CD4-positive, alpha-beta T cell treated with Interleukin-15 for 4 hours (primary cell): ENCODE results near the gene TEX12.
"Not testable (repeated sequence)": the region's sequence is repeated elsewhere in the genome, so short reads cannot be mapped to it uniquely, and the experiment has no call there.

Experiments used
- DNase-seq: peaks from one replicate; pipeline ENCODE4 v3.0.0-alpha.2; 2020; ENCODE audit warnings: low spot score

The TEX12 gene, protein sequence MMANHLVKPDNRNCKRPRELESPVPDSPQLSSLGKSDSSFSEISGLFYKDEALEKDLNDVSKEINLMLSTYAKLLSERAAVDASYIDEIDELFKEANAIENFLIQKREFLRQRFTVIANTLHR

DNA sequence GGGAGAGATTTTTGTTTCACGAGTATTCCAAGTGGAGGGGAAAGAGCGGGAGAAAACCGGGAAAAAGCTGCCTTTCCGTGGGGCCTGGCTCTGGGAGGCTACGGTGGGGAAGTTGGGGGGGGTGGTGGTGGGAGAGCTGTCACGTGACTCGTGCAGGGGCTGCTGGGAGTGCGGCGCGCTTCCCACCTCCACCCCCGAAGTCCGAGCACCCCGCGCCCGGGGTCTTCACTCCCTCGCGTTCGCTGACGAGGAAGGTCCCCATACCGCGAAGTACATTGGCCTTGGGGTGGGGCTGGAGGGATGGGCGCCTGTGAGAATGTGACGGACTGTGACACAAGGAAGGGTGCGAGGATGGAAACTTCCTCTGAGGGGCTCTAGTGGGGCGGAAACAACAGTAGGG lies at the start of gene TEX12:
TSS of gene TEX12 (plus strand) at position 228 of the 400 bp plus-strand sequence. CDS start 1,897 bp downstream, outside the sequence.
- DNase-seq = no peak

DNA sequence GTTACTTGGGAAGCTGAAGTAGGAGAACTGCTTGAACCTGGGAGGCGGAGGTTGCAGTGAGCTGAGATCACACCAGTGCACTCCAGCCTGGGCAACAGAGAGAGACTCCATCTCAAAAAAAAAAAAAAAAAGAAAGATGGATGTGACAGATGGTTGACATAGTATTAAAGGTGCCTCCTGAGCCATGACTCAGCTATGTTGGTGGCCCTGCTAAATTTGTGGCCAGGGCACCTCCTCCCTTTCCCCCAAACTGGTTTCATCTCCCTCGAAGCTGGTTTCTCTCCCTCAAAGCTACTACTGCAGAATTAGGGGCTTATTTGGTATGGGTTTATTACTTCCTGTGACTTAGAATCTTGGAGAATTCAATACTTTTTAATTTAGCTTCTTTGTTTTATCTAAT lies 49.0 kb upstream of the TEX12 start:
- DNase-seq = no peak

DNA sequence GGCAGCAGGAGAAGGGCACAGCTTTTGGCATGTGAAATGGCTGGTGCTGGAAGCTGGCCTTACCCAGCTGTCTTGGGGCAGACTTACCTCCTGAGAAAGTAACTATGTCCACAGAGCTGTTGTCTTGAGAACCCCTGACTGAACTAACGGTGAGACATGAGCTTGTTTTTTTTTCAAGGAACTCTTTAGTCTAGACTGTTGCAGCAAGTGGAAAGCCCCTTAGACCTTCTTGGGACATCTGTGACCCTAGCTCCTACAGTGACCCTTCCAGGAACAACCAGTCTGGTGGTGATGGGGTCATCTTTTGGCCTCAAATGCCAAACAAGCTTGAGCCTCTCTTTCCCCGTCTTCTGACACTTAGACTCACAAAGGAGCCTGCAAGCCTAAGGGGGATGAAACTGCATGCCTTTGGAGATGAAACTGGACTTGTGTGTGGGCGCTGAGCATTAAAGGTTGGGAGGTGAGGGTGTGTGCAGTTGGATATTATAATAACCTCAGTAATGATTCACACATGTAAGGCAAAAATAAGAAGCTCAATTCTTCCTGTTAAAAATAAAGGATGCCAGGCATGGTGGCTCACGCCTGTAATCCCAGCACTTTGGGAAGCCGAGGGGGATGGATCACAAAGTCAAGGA lies 45.1 kb upstream of the TEX12 start:
- no peak for DNase-seq

DNA sequence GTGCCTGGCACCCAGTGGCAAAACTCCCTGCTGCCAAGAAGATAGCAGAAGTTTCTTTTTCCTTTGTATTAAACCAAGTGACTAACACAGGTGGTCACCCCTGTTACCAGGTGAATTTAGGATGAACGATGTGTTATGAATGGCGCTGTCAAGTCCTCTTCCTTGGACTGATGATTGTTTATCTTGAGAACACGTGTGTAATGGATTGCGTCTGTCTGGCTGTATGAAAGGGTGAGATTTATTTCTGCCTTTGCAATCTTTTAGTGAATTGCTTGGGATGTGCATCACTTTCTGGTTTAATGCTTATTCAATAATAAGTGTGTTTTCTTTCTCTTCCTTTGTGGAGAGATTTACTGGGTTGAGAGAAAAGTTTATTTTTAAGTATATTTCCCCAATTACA lies 44.0 kb upstream of the TEX12 start:
- DNase-seq = no peak

DNA sequence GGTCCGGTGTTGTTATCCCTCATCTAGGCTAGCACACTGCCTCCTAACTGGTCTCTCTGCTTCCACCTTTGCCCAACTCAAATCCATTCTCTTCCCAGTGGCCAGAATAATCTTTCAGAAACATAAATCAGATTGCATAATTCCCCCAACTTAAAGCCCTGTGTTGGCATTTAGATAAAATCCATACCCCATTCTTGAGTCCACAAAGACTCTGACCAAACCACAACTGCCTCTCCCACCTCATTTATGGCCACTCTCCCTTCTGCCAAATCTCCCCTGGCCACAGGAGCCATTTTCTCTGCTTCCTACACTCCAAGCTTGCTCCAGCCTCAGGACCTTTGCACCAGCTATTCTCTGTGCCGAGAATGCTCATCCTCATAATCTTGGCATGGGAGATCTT lies 40.1 kb upstream of the TEX12 start:
- DNase-seq = no peak

DNA sequence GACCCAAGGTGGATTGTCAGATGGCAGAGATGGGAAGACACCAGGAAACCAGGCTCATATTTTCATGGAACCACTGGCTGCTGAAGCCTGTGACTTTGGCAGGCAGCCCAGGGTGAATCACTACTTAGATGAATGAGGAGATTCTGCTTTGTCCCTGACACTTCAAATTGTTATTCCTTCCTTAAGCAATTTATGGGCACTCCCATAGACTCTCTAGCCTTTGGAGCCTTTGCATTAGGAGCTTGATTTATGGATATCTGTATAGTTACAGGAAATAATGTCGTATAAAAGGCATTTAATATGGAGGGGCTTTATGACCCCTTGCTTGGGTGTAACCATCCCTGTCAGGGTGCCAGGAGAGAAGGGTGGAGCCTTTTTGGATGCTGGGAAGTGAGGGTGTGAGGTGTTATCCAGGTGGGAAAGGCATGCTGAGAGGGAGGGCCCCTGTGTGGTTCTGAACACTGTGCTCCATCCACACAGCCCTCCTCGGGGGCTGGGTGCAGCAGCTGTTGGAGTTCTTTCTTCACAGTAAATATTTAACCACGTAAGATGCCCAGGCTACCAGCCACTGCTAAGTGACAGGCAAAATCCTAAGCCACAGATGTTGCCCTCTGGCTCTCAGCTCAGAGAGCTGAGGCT lies 38.6 kb upstream of the TEX12 start:
- no peak for DNase-seq

DNA sequence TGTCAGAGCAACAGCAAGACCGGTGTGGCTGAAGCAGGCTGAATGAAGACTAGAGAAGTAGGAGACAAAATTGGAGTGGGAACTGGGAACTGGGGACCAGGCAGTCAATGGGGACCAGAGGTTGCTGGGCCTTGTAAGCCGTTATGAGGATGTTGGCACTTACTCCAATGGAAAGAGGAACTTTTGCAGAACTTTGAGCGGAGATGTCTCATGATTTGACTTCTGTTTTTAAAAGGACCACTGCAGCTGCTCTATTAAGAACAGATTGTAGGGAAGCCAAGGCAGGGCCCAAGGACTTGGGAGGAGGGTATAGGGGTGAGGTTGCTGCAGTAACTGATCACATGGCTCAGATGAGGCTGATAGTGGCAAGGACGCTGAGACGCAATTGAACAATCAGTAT lies 37.5 kb upstream of the TEX12 start:
- no peak for DNase-seq

DNA sequence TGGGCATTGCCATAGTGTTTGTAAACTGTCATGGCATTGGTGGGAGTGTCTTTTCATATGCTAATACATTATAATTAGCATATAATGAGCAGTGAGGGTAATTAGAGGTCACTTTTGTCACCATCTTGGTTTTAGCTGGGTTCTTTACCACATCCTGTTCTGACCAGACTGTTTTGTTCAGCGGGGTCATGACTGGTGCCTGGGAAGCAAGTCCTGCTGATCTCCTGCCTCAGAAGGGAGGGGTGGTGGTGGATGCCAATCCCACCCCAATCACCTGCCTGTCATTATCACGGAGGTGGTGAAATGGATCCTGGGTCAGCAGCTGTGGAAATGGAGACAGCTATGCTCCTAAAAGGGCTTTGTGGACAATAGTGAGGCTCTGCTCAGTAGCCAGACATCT lies 34.4 kb upstream of the TEX12 start:
- DNase-seq = no peak

DNA sequence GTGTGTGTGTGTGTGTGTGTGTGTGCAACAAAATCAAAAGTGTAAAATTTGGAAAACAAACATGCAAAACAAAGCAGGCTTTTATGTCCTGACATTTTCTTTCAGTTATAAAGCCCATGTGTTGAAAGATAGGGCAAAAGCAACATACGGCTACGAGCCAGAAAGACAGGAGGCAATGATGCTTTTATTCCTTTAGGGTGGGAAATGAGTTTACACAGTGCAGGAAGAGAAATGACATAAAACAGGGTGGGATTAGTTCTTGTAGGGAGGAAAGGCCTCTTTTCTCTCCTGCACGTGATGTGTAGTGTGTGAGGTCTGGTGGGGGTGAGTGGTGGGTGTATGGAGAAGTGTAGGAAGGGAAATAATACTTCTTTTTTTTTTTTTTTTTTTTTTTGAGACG lies 32.7 kb upstream of the TEX12 start:
- no peak for DNase-seq

DNA sequence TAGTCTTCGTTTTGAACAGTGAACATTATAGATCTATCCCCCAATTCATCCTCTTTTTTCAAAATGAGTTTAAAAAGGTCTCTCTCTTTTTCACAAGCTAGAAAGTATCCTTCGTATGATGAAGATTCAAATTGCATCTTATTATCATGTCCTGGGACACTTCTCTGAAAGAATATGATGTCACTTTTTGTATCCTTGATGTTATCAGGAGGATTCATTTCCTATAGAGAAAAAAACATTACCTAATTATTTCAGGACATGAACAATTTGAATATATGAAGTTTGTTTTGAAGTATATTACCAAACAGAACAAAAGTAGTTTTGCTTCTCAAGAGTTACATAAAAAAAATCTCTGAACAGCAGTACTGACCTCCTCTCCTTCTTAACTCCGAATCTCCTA lies 23.6 kb upstream of the TEX12 start:
- DNase-seq = no peak

DNA sequence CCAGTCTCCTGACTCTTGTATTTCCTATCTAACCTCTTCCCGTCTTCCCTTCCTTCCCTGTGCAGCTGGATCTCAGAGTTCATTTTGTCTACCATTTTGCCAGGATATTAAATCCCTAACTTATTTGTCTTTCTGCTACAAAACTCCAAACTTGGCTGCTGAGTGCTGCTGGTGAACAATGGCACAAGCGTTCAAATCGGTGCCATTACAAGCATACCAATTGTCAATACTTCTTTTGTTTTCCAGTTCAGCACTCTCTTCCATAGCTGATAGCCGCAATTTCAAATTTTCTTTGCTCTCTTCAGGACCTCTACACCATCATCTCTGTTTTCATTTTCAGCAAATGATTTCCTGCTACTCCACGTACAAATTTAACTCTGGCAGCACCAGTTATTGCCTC lies 16.7 kb upstream of the TEX12 start:
- DNase-seq = no peak

DNA sequence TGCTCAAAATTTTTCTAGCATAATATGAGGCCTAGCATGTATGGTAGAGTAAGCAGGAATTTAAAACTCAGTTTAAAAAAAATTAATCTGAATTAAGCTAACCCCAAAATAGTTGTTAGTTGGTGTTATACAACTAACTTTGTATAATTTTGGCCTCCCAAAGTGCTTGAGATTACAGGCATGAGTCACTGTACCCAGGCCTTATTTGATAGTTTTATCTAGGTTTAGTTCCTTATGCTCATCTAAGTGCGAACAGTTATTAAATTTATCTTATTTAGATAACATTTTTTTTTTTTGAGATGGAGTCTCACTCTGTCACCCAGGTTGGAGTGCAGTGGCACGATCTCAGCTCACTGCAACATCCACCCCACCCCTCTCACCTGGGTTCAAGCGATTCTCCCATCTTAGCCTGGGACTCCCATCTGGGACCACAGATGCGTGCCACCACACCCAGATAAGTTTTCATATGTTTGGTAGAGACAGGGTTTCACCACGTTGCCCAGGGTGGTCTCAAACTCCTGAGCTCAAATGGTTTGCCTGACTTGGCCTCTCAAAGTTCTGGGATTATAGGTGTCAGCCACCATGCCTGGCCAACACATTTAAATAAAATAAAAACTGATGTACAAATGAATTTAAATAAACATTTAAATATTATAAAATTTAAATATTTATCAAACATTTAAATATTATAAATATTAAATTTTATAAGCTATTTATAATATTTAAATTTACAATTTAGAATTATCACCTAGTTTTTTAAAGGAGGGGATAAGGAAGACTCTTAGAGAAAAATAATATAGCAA lies 10.8 kb upstream of the TEX12 start:
- no peak for DNase-seq

DNA sequence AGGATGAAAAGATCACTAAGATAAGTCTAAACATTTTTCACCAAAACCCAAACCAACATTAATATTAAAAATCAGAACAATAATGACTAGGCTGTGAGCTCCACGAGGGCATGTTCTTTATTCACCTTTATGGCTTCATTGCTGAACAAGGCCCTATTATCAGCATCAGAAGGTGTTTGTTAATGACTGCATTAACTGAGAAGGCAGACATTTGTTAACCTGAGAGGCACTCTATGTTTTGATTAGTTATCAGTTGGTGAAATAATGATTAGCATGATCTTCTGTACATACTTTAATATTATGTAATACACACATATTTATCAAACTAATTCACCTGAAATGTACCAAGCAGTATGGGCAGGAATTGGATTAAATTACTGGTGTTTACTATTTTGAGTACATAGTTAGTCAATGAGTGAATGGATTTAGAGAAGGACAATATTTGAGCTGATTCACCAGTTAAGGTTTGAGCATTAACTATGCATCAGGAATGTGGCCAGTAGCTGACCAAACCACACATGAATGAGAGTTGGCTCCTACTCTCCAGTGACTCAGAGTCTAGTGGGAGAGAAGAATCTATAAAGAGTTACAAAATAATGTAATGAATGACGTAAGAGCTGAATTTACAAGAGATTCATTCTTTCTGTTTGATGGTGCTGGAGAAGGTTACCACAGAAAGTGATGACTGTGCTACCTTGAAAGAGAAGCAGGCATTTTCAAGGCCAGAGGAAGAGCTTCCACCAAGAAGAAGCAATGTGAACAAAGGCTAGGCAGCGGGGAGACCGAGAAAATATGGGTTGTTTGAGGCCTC lies 10.0 kb upstream of the TEX12 start:
- no peak for DNase-seq

DNA sequence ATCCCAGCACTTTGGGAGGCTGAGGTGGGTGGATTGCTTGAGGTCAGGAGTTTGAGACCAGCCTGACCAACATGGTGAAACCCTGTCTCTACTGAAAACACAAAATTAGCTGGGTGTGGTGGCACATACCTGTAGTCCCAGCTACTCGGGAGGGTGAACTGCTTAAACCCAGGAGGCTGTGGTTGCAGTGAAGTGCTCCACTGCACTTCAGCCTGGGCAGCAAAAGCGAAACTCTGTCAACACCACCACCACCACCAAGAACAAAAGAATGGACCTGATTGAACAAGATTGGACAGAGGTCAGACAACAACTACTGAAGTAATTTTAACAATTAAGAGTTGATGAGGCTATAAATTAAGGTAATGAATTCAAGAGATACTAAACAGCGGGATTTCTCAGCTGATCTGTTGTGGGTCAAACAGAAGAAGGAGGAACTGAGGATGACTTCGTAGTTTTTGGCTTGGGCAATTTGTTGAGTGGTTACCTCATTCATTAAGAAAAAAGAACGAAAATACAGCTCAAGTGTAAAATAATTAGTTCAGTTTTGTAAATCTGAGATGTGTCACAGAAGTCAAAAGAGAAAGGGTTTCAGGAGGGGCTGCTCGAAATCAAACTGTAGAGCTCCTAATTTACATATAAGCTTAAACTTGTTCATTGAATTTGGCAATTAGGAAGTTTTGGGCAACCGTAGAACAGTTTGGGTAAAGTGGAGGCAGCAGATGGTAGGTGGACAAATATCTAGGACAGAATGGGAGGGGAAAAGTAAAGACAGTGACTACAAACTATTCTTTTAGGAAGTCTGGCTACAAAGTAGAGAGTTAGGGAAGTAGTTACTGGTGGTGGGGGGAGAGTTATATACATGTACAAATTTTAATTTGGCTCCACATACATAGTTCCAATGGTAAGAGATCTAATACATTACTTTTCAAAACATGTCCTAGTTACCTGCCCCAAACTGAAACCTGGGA lies 7.8 kb upstream of the TEX12 start:
- DNase-seq = no peak

DNA sequence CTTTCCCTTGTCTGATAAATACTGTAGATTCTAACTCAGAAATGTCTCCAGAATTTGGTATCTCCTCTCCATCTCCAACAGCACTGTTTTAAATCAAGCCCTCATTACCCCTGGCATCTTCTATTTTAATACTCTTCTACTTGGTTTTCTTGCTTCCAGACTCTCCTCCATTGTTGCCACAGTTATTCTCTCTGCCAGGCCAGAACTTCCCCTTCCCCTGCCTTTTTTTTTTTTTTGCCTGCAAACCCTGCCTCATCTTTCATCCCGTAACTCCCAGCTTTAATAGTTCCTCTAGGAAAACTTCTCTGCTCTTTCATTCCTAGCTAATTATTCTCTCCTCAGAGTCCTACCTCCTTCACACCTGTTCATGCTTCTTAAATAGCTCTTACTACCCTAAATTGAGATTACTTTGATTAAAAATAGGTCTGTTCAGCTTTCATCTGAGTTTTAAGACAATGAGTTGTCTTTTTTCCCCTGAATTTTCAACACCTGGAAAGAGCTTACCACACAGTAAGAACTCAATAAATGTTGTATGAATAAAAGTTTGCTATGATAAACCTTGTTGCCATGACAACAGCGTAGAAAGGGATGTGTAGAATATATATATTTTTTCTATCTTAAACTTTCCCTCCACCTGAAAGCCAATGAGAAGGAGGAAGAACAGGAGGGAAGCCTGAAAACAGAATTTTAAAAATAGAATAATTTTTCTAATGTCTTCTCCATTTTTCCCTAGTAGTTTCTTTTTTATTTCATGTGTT lies 6.9 kb upstream of the TEX12 start:
- DNase-seq = no peak

DNA sequence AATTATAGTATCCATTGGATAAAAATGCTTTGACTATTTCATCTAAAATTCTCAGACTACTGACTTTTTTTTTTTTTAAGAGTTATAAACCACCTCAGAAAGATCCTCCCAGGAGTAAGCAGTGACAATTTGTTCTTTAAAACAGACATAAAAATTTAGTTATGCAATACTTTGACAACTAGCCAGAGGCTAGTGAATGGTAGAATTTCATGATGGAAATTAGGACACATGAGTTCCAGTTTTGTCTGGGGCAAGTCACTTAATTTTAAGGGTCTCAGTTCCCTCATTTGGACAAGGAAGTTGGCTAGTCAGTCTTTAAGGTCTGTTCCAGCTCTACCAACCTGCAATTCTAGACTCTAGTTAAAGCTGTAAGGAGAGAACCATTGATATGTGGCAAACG lies 6.2 kb upstream of the TEX12 start:
- no peak for DNase-seq

DNA sequence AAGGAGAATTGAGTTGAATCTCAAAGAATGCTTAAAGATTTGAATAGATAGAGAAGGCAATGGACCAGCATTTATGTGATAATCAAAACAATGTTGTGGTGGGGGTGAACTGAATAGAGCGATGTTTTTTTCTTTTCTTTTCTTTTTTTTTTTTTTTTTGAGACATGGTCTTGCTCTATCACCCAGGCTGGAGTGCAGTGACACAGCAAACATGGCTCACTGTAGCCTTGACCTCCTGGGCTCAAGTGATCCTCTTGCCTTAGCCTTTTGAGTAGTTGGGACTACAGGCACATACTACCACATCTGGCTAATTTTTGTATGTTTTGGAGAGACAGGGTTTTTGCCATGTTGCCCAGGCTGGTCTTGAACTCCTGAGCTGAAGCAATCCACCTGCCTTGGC lies 5.0 kb upstream of the TEX12 start:
- not testable (repeated sequence) for DNase-seq

DNA sequence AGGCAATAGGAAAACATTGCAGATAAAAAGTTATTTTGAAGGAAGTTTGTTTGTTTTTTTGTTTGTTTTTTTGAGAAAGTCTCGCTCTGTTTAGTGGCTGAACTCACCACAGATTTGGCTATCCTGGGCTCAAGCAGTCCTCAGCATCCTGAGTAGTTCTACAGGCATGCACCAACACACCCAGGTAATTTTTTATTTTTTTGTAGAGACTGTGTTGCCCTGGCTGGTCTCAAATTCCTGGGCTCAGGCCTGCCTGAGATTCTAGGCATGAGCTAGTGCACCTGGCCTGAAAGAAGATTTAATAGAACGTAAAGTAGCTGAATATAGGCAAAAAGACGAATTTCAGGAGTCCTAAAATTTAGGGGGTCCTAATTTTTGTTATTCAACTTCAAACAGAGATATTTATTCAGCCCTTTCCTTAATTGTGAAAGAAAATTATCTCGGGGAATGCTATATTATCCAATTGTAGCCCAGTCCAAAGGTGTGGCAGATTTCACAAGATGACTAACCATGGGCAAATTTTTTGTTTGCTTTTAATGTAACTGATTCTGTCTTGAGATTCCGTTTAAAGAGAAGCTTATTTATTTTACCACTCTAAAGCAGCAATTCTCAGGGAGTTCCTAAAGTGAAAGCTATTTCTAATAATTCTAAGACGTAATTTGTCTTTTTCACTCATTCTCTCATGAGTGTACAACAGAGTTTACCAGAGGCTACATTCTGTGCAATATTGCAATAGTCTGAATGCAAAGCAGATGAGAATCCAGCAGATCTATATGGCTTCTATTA lies 4.2 kb upstream of the TEX12 start:
- no peak for DNase-seq

DNA sequence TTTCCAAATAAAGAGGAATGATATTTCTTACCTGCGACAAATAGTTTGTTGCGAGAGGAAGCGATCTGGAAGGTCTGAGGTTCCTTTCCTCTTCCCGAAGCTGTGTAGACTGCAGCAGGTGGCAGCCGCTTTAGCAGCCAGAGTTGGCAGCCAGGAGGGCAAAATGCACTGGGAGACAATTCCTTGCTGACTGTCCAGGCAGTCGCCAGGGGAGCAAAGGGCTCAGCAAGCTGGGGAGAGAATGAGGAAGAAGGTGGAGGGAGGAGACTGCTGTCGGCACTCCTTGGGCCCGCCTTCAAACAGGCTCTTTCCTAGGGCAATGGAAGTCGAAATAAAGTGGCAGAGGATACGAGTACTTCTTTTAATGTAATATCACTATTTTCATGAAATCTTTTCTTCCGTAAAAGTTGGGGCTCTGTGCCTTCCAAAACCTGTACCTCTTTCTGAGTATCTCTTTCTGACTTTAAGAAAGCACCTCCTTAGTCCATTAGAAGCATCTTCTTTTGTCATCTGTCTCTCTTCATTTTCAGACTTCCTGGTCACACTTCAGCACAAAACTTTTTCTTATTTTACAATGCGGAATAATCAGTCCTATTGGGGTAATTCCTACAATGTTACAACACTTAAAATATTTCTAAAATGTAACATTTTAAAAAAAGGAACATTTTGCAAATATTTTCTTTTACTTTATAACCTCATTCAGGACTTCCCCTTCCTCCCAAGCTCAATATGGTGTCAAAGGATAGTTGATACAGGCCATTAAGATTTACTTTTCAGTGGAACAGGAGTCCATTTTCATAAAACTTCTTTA lies 3.1 kb upstream of the TEX12 start, which contains the start of gene IL18:
TSS of gene IL18 (minus strand) at position 220 of the 811 bp plus-strand sequence. CDS start 9,041 bp downstream, outside the sequence.
- no peak for DNase-seq
